Endothelial cell of umbilical vein (primary cell): ENCODE measurements around the gene GLI3. TPM values are rescaled to one million over a fixed set of nuclear protein-coding genes. Genes with fewer than 3 reads are reported as not detected.

Source experiments
- BruUV-seq: library from RNA; stranded (reverse); fragments of 400-500 nt; replicated peaks from 2 replicates; lab custom pipeline; 2021; lab: Mats Ljungman, UMichigan
- CTCF ChIA-PET: fragments of 300-600, 350-600 bp; sonication (Branson Sonifier 250); formaldehyde crosslinking; loops from one replicate; lab custom pipeline; 2021; ENCODE audit warnings: antibody characterized with exemption, inconsistent platforms; lab: Charles Lee
- POLR2A ChIA-PET: fragments of 300-600, 350-600 bp; sonication (Branson Sonifier 250); formaldehyde crosslinking; loops from one replicate; lab custom pipeline; 2021; ENCODE audit warnings: antibody characterized with exemption, inconsistent platforms; lab: Charles Lee
- DNase-seq: peaks from one replicate; pipeline ENCODE4 v3.0.0-alpha.2; 2011; ENCODE audit warnings: low read depth, low spot score
- FAIRE-seq: peaks from 2 replicates; lab custom pipeline; 2011; peaks lifted over from hg19 to GRCh38; lab: Jason Lieb, UNC
- H2AFZ ChIP-seq: 2 replicates; pipeline ENCODE4 v1.6.0; 2012; ENCODE audit warnings: low read depth, low read length, control low read depth, inconsistent platforms
- H3K27ac ChIP-seq: 2 replicates; pipeline ENCODE4 v1.5.1; 2011; ENCODE audit warnings: low read depth, mild to moderate bottlenecking, control low read depth, low read length, moderate library complexity; ENCODE audit not compliant: insufficient read depth
- H3K27me3 ChIP-seq, 2 experiments: 2 replicates each; pipeline versions ENCODE4 v1.6.0 to v1.6.1; 2011; ENCODE audit warnings: low read length in 2 of 2, mixed read lengths in 1 of 2; ENCODE audit not compliant: control insufficient read depth in 2 of 2, insufficient read depth in 2 of 2
- H3K36me3 ChIP-seq, 2 experiments: 2 replicates in 1 of 2; 3 replicates in 1 of 2; pipeline ENCODE4 v1.5.1; 2011; ENCODE audit warnings: low read length in 2 of 2, mild to moderate bottlenecking in 1 of 2, moderate library complexity in 1 of 2; ENCODE audit not compliant: control insufficient read depth in 2 of 2, insufficient read depth in 2 of 2; ENCODE audit errors: extremely low read depth in 1 of 2
- H3K4me1 ChIP-seq: 3 replicates; pipeline ENCODE4 v1.5.1; 2011; ENCODE audit warnings: mild to moderate bottlenecking, low read length; ENCODE audit not compliant: control insufficient read depth, insufficient read depth; ENCODE audit errors: extremely low read depth
- H3K4me2 ChIP-seq: 2 replicates; pipeline ENCODE4 v1.6.1; 2011; ENCODE audit warnings: low read length, control low read depth, mixed read lengths; ENCODE audit not compliant: insufficient read depth
- H3K4me3 ChIP-seq, 3 experiments: fragments of 200-600 bp in 1 of 3; sonication (generic), shearing (Covaris generic) in 1 of 3; replicated peaks in 1 of 3; 2 replicates each; pipeline ENCODE4 v1.5.1; 2011 to 2016; ENCODE audit warnings: control low read depth in 3 of 3, low read length in 3 of 3, mild to moderate bottlenecking in 2 of 3, inconsistent platforms in 1 of 3, low read depth in 1 of 3, moderate library complexity in 1 of 3; ENCODE audit not compliant: insufficient read depth in 1 of 3
- H3K79me2 ChIP-seq: 2 replicates; pipeline ENCODE4 v1.6.0; 2012; ENCODE audit warnings: low read length, inconsistent platforms; ENCODE audit not compliant: control insufficient read depth, insufficient read depth
- H3K9ac ChIP-seq: replicated peaks from 2 replicates; pipeline ENCODE3; 2011; ENCODE audit warnings: low read length, control low read depth; ENCODE audit not compliant: insufficient read depth; ENCODE audit errors: extremely low read depth
- H3K9me1 ChIP-seq: replicated peaks from 3 replicates; pipeline ENCODE4 v1.6.0; 2011; ENCODE audit warnings: mild to moderate bottlenecking, low read length; ENCODE audit not compliant: control insufficient read depth, insufficient read depth; ENCODE audit errors: extremely low read depth
- H3K9me3 ChIP-seq: replicated peaks from 2 replicates; pipeline ENCODE4 v1.5.1; 2012; ENCODE audit warnings: low read length, inconsistent platforms; ENCODE audit not compliant: control insufficient read depth, insufficient read depth
- H4K20me1 ChIP-seq: replicated peaks from 2 replicates; pipeline ENCODE3; 2011; ENCODE audit warnings: mild to moderate bottlenecking, low read length; ENCODE audit not compliant: control insufficient read depth, insufficient read depth; ENCODE audit errors: extremely low read depth
- EZH2 ChIP-seq: IDR thresholded peaks from 2 replicates; pipeline ENCODE4 v1.6.1; 2012; ENCODE audit warnings: borderline replicate concordance, low read depth, mild to moderate bottlenecking, moderate library complexity, low read length, inconsistent platforms; ENCODE audit not compliant: severe bottlenecking
- FOS ChIP-seq: IDR thresholded peaks from 2 replicates; pipeline ENCODE4 v1.6.1; 2011; ENCODE audit warnings: mild to moderate bottlenecking, low read length, moderate library complexity, borderline replicate concordance; ENCODE audit not compliant: insufficient read depth
- GATA2 ChIP-seq: IDR thresholded peaks from 2 replicates; pipeline ENCODE4 v1.7.0; 2011; ENCODE audit warnings: low read depth, mild to moderate bottlenecking, moderate library complexity, mixed read lengths, low read length; ENCODE audit not compliant: insufficient read length, insufficient read depth
- JUN ChIP-seq: IDR thresholded peaks from 2 replicates; pipeline ENCODE4 v1.6.1; 2011; ENCODE audit warnings: borderline replicate concordance, low read depth; ENCODE audit not compliant: insufficient read length, insufficient read depth
- MYC ChIP-seq: IDR thresholded peaks from one replicate; pipeline ENCODE4 v1.6.1; 2011; ENCODE audit warnings: mild to moderate bottlenecking, low read depth, low read length
- POLR2A ChIP-seq: IDR thresholded peaks from 2 replicates; pipeline ENCODE4 v1.6.1; 2012; ENCODE audit warnings: low read depth, mild to moderate bottlenecking, control low read depth, low read length
- POLR2AphosphoS5 ChIP-seq: IDR thresholded peaks from 2 replicates; pipeline ENCODE4 v1.6.1; 2012; ENCODE audit warnings: low read depth, mild to moderate bottlenecking, control low read depth, low read length, moderate library complexity; ENCODE audit not compliant: insufficient read depth
- dilution Hi-C: fragments of 300-500 bp; cut with MboI; formaldehyde crosslinking; loops from one replicate; pipeline ENCODE4 v1.15.0; 2019; ENCODE audit warnings: low sequenced_read_pairs; ENCODE audit not compliant: extremely low pct_ligation_motif_present
- intact Hi-C: fragments of 100-400 bp; cut with micrococcal nuclease; formaldehyde crosslinking; loops from one replicate; pipeline ENCODE4 v1.10.0; 2022
- polyA plus RNA-seq, 4 experiments: library from polyadenylated mRNA; depleted of rRNA in 3 of 4; stranded (reverse) in 3 of 4; unstranded in 1 of 4; fragments of >200 nt; gene quantifications; 2 replicates each; pipeline versions ENCODE4 v1.2.1 to v1.2.3, GENCODE V29; 2011 to 2012; ENCODE audit warnings: missing spikeins in 1 of 4
- total RNA-seq: library from RNA; stranded (reverse); gene quantifications from 2 replicates; pipeline ENCODE4 v1.2.3, GENCODE V29; 2021
- TF ChIP-seq, protein P1 (sequence below): IDR thresholded peaks from 2 replicates; pipeline ENCODE4 v1.6.1; 2011; ENCODE audit not compliant: insufficient read depth, insufficient read length
- TF ChIP-seq, protein P2 (sequence below), 2 donors: IDR thresholded peaks; 1 replicate in 1 of 2; 2 replicates in 1 of 2; pipeline ENCODE4 v1.5.1; 2011; ENCODE audit warnings: low read length in 2 of 2, mild to moderate bottlenecking in 2 of 2, moderate library complexity in 2 of 2, control low read depth in 1 of 2, inconsistent platforms in 1 of 2, low read depth in 1 of 2; ENCODE audit not compliant: insufficient read depth in 1 of 2; ENCODE audit errors: extremely low read depth in 1 of 2

The GLI3 gene
- total and polyA plus RNA-seq, 2 donors (not counting 3 experiments of a cell fraction or from before 2014, with no cell fraction given) = 6.0 to 24.9 TPM

DNA sequence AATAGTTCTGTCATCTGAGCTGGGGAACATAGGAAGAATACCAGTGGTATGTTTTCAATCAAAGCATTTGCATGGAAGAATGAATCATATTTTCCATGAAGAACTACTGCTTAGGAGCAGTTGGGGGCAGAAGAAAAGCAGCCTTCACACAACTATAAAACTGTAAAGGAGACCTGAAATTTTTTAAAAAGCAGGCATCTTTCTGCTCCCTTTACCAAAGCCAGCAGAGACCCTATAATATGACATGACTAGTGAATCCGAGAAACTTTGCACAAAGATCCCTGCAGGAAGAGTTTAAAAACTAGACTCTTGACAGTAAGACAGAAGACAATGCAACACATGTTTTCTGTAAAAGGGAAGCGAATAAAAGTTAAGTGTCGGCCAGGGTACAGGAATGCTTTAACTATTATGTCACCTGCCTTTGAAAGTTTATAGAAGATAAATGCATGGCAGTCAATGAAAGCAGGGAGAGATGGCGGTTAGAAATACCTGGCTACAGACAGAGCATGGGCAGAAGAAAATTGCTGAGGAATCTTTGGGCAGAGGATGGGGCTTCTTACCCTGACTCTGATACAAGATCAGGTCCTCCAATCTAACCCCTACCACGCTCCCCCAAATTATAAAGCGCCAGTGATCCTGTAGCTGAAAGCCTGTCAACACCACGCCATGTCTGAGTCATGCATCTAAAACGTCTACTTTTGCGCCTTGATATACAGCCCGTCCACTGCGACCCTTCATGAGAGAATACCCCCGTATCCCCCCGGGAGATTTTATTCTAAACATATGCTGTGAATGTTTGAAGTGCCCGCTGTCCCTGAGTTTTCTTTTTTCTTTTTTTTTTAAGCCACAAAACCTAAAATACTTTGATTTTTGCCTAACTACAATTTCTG lies 93.1 kb downstream of the GLI3 start:
- no peaks in the 10 kb centered on the region for H3K9me3 ChIP-seq
- TF ChIP-seq, protein P1, sequence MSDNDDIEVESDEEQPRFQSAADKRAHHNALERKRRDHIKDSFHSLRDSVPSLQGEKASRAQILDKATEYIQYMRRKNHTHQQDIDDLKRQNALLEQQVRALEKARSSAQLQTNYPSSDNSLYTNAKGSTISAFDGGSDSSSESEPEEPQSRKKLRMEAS = no peak
- TF ChIP-seq FOS = no peak
- TF ChIP-seq EZH2 = no peak
- TF ChIP-seq GATA2 = no peak
- no peak for TF ChIP-seq POLR2A
- TF ChIP-seq MYC = no peak
- H3K27ac ChIP-seq = no peak overlapping the region
- H3K36me3 ChIP-seq = peaks cover 0 to 2% of the 10 kb centered on the region in 2 experiments
- DNase-seq = peak; percentile 45
- dilution Hi-C loops (no loop called here), intact Hi-C loops (no loop called here)
- no peaks in the 10 kb centered on the region for H3K79me2 ChIP-seq
- H3K4me1 ChIP-seq = peaks cover 4% of the 10 kb centered on the region
- H2AFZ ChIP-seq = no peak overlapping the region
- no peaks in the 10 kb centered on the region for H3K27me3 ChIP-seq
- H3K9ac ChIP-seq = no peak overlapping the region
- no TSS peak for BruUV-seq
- H4K20me1 ChIP-seq = peaks cover 2% of the 10 kb centered on the region
- H3K9me1 ChIP-seq = no peaks in the 10 kb centered on the region
- no peak overlapping the region for H3K4me3 ChIP-seq
- FAIRE-seq = no peak
- ChIA-PET CTCF (interaction anchor here (1.0 to 1.6 kb wide), 3 partner anchors 166 to 203 kb away, joined by 3 to 4 read pairs (median 3); no protein-coding TSS in a partner anchor), POLR2A (no interaction called here)
- H3K4me2 ChIP-seq = peak overlapping the region; percentile 36

DNA sequence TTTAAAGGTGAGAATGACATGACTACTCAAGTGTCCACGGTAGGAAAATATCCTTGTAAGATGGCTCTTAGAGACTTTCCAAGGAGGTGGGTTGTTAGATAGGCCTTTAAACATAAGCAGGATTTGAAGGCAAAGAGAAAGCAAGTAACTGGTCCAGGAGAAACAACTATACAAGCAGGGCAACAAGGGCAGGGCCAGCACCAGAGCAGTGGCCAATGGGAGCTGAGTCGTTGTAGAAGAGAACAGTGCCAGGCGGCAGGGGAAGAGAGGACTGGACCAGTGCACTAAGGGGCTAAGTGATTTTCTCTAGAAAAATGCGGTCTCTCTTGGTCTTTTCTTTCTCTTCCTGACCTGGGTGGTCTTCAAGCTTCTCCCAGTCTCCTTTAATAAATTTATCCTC lies 94.9 kb downstream of the GLI3 start:
- Histone ChIP-seq H3K4me2 (no peak overlapping the region), H3K4me3 (no peak overlapping the region), H4K20me1 (peaks cover 2% of the 10 kb centered on the region), H3K27ac (no peak overlapping the region), H2AFZ (no peak overlapping the region), H3K9ac (no peak overlapping the region), H3K27me3 (no peaks in the 10 kb centered on the region), H3K9me1 (no peaks in the 10 kb centered on the region), H3K9me3 (no peaks in the 10 kb centered on the region), H3K79me2 (no peaks in the 10 kb centered on the region), H3K4me1 (peaks cover 7% of the 10 kb centered on the region), H3K36me3 (peaks cover 0 to 2% of the 10 kb centered on the region in 2 experiments)
- dilution Hi-C loops (no loop called here), intact Hi-C loops (no loop called here)
- ChIA-PET CTCF (no interaction called here), POLR2A (no interaction called here)
- FAIRE-seq (no peak), DNase-seq (no peak)
- TF ChIP-seq, protein P1 = no peak
- no peak for TF ChIP-seq GATA2
- TF ChIP-seq EZH2 = no peak
- TF ChIP-seq MYC = no peak
- TF ChIP-seq POLR2A = no peak
- TF ChIP-seq POLR2AphosphoS5 = no peak
- TF ChIP-seq JUN = no peak
- TF ChIP-seq, protein P2, sequence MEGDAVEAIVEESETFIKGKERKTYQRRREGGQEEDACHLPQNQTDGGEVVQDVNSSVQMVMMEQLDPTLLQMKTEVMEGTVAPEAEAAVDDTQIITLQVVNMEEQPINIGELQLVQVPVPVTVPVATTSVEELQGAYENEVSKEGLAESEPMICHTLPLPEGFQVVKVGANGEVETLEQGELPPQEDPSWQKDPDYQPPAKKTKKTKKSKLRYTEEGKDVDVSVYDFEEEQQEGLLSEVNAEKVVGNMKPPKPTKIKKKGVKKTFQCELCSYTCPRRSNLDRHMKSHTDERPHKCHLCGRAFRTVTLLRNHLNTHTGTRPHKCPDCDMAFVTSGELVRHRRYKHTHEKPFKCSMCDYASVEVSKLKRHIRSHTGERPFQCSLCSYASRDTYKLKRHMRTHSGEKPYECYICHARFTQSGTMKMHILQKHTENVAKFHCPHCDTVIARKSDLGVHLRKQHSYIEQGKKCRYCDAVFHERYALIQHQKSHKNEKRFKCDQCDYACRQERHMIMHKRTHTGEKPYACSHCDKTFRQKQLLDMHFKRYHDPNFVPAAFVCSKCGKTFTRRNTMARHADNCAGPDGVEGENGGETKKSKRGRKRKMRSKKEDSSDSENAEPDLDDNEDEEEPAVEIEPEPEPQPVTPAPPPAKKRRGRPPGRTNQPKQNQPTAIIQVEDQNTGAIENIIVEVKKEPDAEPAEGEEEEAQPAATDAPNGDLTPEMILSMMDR (IDR thresholded peaks at IDR 0.05; ENCODE audit: extremely low read depth in 1 of 2, insufficient read depth in 1 of 2, low read depth in 1 of 2, low read length in 2 of 2) = no peak
- no peak for TF ChIP-seq FOS
- BruUV-seq = no TSS peak
